HG03457 (cell line): ENCODE results near the gene EOMES.
"Not testable (repeated sequence)": the region's sequence is repeated elsewhere in the genome, so short reads cannot be mapped to it uniquely, and the experiment has no call there.

Source experiments
- ATAC-seq: cut with Tn5 transposase; IDR thresholded peaks from one replicate; pipeline ENCODE4 v1.9.1; 2021; ENCODE audit warnings: moderate number of reproducible peaks; ENCODE audit not compliant: unreplicated experiment

EOMES gene

DNA sequence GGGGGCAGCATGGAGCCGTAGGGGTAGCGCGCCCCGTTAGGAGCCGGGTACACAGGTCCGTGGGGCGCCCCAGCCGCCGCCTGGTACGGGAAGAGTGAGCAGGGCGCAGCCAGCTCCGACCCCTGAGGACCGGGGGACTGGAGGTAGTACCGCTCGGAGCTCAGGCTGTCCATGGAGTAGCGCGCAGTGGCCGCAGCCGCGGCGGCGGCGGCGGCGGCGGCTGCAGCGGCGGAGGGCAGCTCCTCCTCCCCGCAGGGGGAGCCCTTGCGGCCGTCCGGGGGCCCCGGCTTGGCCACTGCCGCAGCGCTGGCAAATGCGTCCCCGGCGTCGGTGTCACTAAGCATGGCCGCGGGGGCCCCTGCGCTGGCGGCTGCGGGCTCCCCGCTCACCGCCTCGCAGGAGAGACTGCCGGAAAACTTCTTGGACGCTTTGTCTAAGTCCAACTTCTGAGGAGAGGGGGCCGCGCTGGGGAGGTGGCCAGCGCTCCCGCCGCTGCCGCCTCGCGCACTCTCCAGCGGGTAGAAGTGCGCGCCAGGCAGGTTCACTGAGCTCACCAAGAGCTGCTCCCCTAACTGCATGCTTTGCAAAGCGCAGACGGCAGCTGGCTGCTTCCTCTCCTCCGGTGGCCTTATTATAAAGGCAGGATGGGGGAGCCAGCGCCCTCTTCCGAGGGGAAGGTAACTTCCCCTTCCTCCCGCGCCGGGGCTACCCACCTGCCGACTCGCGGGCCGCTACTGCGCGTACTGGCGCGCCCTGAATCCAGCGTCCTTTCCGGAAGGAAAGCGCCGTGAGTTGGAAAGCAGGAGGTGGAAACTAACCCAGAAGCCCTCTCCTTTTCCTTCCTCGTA lies at the start of gene EOMES:
Gene EOMES, minus strand, starts transcription at position 607 of the 848 bp plus-strand sequence. Its CDS starts 29 bp downstream, at position 578.
- peak; percentile 69 for ATAC-seq

DNA sequence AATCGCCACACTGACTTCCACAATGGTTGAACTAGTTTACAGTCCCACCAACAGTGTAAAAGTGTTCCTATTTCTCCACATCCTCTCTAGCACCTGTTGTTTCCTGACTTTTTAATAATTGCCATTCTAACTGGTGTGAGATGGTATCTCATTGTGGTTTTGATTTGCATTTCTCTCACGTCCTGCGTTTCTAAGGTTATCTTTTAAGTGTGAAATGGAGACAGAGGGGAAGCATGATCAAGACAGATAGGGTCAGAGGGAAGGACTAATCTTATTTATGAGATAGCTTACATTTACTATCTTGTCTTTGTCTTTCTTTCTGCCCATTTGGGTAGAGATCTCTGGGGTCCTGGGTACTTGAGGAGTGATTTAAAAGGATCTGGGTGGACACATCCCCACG lies 48.3 kb upstream of the EOMES start:
- ATAC-seq: not testable (repeated sequence)

DNA sequence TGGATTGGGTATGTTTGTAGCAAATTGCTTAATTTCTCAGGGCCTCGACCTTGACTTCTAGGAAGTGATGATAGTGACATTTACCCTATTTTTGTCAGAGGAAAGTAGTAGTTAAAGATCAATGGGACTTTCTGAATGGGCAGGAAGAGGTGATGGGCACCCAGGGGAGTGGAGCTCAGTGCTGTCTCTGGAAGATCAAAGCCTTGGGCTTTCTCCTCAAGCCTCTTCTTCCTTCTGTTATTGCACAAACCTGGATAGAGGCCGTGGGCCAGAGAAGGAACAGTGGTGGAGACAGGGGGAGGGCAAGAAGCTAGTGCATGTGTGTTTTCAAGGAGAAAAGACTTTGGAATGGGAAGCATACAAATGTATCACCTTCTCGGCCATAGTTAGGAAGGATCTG lies 44.9 kb upstream of the EOMES start:
- no peak for ATAC-seq

DNA sequence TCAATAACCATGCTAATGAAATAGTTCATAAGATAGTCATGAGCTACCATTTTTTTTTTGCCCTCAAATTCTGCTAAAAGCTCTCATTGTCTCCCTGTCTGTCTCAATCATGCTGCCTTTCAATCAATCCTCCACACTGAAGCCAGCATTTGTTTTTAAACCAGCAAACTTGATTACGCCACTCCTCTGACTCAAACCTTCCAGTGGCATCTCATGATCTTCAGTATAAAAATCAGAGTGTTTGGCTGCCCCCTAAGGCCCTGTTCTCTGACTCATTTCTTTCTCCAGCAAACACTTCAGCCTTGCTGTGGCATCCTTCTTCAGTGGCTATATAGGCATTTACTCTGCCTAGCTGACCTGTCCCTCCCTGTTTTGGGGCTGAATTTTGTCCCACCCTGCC lies 36.0 kb upstream of the EOMES start:
- ATAC-seq: no peak

DNA sequence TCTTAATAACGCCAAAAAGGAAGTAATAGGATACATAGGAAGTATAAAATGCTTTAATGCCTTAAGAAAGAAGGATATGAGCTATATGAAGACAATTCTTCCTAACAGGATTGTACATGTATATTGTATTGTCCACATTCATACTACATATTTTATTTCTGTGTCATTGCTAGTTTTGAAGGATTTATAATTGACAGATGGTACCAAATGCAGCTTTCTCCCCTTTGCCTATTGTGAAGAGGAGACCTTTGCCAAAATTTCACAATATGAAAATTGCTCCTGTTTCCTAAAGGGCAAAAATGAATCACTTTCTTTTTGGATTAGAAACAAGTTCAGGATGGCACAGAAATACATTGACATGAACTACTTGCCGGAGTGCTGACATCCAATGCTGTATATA lies 34.8 kb upstream of the EOMES start:
- ATAC-seq: no peak

DNA sequence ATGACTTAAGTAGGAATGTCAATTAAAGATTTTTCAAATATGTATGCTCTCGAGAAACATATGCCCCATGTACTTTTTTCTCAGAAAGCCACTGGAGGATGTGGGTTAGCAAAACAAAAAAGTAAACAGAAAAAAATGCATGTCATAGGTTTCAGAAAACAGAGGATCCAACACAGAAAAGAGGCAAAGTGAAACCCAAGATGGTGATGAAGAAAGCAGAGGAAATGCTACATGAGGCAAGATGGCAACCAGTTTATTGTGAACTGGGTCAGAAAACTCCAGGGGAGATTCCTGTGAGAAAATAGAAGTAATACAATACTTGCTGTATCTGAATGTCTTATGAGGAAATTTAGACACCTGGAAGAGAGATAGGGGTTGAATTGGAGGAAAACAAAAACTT lies 30.8 kb upstream of the EOMES start:
- no peak for ATAC-seq

DNA sequence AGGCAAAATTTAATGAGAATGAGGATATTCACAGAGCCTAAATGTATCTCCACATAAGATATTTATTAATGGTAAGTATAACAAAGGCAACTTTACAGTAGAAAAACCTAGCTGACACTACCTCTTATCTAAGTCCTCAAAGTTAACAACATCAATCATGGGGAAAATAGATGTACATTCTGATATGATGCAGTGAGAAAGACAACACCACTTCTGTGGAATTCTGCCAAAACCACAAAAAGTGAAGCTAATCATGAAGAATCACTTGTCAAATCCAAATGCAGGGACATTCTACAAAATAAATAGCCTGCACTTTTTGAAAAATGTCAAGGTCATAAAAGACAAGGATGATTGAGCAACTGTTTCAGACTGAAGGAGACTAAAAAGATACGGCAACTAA lies 27.5 kb upstream of the EOMES start:
- no peak for ATAC-seq

DNA sequence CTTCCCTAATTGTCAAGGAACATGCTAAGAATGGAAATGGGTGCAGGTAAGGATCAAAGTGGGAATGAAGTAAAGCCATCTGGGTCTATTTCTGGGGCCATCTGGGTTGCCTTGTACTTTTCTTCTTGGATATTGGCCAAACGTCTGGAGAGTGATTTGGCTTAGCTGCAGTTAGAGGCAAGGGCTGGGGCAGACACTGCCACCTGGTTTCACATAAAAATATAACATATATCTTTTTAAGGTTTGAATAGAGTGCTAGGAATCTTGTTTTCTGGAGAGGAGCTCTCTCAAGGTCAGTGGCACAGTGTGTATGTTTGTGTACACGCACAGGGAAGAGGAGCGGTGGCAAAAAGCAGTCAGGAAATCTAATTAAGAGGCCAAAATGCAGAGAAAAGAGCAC lies 24.7 kb upstream of the EOMES start:
- no peak for ATAC-seq

DNA sequence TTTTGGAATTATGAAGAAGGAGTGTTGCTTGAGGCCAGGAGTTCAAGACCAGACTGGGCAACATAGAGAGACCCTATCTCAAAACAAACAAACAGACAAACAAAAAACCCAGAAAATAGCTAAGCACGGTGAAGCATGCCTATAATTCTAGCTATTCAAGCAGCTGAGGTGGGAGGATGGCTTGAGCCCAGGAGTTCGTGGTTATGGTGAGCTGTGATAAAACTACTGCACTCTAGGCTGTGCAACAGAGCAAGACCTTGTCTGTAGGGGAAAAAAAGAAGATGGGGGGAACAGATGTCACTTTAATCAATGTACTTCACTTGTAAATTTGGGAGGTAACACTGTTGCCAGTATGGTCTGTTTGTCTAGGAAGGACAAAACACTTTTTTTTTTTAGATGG lies 18.7 kb upstream of the EOMES start:
- no peak for ATAC-seq

DNA sequence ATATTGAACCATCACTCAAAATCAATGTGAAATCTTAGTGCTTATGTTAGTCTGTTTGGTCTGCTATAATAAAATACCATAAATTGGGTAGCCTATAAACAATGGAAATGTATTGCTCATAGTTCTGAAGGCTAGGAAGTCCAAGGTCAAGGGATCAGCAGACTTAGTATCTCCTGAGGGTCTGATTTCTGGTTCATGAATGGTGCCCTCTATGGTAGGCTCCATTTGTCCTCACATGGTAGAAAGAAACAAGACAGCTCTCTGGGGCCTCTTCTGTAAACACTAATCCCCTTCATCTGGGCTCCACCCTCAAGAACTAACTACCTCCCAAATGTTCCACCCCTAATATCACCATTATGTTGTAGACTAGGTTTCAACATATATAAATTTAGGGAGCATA lies 15.0 kb upstream of the EOMES start:
- ATAC-seq: no peak

DNA sequence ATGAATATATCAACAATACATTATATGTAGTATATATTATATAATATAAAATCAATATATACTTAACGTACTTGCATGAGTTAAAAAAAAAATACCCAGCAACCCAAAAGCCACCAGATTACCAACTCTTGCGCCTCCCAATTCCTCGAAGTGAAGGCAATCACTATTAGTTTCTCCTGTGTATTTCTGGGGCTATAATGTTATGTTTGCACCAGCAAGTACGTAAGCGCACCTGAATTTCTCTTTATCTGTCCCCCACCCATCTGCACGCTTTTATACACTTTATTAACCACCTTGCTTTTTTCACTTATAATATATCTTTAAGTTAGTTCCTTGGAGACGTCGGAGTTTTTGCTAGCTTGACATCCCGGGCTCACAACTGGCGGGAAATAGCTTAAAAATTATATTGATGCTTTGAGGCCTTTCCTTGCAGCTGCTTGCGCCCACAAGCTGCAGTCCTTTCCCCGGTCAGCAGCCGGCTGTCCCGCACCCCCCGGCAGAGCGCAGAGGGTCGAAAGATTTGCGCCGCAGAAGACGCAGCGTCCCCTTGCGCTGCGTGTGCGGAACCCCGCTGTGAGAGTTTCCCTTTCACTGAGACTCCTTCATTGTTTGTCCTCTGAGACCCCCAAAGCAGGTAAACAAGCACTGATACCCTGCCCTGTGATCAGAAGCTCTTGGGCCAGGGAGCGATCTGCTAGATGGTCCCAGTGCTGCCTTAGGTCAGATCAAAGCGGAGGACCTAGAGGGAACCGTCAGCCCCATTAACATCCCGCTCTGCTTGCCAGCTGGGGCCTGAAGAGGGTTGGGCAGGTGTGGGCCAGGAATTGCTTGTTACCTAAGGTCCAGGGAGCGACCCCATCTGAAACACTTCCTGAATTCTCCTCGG lies 8.9 kb upstream of the EOMES start:
- ATAC-seq: no peak

DNA sequence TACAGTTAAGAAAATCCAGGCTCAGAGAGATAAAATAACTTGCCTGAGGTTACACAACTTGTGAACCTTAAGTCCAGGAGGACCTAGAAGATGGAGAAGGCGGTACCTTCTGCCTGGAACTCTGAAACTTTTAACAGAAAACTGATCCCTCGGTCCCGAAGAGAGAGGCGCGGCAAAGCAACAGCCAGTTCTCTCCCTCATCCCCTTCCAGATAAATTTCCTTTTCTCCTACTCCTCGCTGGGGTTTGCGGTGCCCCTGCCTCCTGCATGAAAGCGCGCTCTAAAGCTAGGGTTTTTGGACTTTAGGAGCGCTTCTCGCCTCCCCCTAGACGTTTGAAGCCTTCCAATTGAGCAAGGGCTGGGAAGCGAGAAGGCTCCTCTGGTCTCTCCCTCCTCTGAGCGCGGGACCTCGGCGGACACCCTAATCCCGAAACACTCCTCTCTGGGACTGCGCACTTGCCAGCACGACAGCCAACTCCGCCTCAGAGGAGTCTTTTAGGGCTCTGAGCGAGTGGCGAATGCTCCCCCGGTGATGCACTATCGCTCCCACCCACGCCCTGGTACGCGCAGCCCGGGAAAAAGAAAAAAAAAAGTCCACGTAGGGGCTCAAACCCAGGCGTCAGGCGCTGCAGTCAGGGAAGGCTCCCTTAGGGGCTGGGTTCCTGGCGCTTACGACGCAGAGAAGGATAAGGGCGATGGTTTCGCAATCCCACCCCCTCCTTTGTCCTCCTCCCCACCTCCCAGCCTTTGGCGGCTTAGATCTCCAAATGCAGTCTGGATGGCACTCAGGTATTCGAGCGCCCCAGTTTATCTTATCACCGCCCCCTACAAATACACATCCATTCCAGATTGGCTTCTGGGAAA lies 7.9 kb upstream of the EOMES start:
- ATAC-seq: no peak

DNA sequence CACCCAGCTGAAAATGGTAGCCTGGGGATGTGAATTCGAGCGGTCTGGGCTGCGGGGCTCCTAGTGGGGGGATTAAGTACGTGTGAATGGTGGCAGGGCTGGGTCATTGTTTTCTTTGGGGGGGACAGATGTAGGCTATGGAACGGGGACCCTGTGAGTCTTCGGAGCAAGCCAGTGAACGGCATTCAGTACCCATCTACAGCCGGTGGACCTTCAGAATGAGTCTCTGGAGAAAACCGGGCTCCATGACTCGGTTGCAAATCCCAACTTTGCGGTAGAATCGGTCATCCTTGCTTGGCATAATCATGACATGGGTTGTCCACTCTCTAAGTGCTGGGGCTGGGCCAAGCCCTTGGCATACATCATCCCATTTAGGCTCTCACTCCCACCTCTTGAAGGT lies 7.2 kb upstream of the EOMES start:
- no peak for ATAC-seq

DNA sequence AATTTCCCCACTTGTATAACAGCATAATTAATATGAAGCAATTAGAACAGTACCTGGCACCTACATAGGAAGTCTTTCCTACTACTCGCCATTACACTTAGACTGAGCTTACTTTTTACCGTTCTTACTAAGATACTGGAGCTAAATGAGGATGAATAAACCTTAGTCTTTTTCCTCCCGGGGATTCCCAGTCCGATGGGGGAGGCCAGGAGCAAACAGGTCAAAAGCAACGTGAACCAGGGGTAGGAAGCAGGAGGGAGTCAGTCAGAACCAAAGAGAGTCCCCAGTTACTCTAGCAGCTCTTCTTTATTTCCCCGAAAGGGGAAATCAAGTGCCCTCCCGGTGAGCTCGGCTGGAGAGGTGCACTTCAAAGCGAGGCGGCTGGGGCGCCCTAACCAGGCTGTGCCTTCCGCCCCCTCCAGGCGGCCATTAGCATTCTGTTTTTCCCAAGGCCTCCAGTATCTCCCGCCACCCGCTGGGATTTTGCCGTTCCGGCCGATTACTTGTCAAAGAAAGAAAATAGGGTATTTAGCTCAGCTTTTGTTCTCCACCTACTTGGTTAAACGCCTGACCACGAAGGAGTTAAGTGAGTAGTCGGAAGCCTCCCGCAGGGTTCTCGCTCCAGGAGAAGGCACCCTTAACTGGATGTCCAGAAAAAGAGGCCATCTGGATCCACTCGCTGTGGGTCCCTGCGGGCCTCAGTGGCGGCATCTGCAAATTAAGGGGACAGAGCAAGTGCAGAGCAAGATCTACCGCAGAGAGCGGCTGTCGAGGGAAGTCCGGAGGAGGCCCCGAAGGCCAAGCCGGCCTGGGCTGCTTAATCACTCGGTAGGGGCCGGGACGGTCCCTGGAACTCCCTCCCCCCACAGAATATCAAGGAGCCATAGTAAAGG lies 6.3 kb upstream of the EOMES start:
- no peak for ATAC-seq

DNA sequence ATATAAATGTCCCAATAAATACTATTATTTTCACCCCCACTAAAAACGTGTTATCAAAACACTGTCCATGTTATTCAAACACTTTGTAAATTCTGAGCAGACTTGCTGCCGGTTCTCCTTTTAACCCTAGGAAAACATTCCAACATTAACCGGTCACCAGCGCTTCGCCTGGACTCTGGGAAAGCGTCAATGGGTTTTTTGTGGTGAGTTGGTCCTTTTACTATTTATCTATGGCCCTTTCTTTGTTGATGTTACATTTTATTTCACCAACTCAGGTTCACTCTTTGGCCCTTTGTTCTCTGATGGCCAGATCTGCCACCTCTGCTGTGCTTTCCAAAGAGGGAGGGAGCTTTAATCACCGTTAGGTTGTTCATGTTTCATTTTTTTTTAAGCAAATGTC lies 4.1 kb upstream of the EOMES start:
- ATAC-seq: no peak

DNA sequence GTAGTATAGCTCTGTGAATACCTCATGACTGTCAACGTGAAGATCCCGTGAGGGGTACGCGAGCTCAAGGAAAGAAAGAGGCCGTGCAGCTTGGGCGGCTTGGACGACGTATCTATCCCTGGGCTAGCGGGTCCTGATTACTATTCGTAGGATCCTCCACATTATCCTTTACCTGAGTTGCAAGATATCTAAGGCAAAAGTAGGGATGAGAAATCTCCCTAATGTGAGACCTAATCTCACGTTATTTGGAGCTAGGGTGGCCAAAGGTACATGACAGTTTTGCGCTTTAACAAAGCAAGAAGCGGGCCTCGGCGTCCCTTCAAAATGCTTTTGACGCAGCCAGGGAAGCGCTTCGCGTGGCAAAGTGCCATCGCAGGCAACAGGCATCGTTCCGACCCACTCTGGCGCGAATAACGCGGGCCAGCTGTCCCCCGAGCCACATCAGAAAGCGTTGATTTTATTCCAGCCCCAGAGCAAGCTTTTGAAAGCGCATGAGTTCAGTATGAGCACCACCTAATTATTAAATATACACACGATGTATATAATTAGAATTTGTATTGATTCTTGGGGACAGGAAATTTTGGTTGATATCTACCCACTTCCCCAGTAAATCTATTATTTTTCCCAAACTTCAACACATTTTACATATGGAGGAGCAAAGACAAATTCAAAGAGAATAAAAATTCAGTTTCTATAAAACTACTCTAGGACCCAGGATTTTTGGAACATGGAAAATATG lies 2.5 kb upstream of the EOMES start:
- ATAC-seq: no peak

DNA sequence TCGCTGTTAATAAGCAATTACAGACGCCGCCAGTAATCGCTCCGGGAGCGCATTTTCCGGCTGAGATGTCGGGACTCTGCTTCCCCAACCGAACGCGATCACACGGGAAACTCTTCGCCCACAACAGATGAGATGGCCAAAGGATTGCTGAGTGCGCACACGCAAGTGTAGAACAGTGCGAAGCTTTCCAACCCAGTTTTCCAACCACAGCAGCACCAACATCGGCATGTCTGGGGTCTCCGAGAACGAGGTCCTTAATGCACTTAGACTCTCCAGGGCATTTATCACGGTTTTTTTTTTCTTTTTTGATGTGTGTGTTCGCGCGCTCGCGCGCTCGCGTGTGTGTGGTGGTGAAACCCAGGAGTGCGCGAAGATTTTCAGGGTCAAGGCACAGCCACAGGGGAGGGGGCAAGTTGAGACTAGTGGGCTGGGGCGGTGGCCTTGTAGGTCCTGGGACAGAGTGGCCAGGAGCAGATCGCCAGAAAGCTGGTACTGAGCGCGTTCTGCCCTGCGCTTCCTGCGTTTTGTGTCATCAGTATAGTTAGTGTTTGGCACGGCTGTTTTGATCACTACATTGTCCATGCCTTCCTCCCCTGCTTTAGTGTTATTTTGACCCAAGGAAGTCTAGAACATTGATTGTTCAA lies 1.8 kb upstream of the EOMES start:
- ATAC-seq: no peak

DNA sequence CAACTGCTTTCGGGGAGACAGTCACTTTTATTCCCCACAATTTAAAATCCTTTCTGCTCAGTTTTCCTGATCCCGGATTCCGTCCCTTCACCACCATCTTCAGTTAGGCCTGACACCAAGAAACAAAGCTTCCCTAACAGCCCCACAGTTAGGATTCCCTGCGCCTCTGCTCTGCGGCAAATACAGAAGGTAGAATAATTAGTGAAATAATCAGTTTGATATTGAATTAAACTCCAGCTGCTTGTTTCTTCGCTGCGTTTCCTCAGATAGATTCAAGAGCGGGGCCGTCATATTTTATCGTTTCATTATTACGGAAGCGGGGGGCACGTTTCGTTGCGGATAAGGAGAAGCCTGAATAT lies 1.3 kb upstream of the EOMES start:
- no peak for ATAC-seq

DNA sequence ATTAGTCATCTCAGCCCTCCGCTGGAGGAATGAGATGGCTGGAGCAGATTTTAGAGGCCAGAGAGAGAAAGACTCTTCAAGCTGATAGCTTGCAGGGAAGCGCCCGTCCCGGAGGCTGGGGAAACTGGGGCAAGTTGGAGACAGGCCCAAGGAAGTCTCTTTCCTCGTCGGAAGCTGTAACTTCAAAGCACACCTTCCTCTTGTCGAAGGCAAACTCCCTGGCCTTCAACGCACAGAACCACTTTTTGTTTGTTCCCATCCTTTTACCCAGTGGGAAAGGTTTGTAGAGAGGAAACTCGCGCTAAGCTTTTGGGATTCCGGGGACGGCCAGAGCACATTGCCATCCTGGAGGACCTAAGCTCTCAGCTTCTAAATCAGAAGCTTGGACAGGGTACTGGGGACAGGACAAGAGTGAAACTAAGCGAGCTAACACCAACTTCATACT lies 900 bp upstream of the EOMES start:
- ATAC-seq: no peak
